ENCODE data around the gene SNTB2. TPM values are rescaled to one million over a fixed set of nuclear protein-coding genes. Genes with fewer than 3 reads are reported as not detected.
A peak's percentile ranks its signal among the peaks of the same experiment; 100 is the strongest.

Gene SNTB2
- total and polyA plus RNA-seq, 9 of the 15 experiments (the other 6 are each of a cell fraction or from before 2014, with no cell fraction given), result 1.2 to 13.7 (median 5.7) TPM

- TF ChIP-seq RNF219 (CRISPR knock-in tag; IDR thresholded peaks at IDR 0.05) (no peak), CBX8 (IDR thresholded peaks at IDR 0.05; ENCODE audit: borderline replicate concordance, extremely low read depth, low read depth, low read length, poor library complexity, severe bottlenecking) (no peak), ZNF282 (CRISPR knock-in tag; IDR thresholded peaks at IDR 0.05) (no peak), MYC (IDR thresholded peaks at IDR 0.05; ENCODE audit: low read depth, low read length) (peak; percentile 98), MYC (CRISPR knock-in tag; IDR thresholded peaks at IDR 0.05; ENCODE audit: borderline replicate concordance, low read depth) (peak; percentile 82; the same call in 1 of the 2 replicates), FOS (IDR thresholded peaks at IDR 0.05; ENCODE audit: extremely low read depth, insufficient read length) (no peak), PKNOX1 (IDR thresholded peaks at IDR 0.05) (peak; percentile 69), CAMTA2 (CRISPR knock-in tag; conservative IDR thresholded peaks at IDR 0.05) (no peak), ZNF551 (CRISPR knock-in tag; IDR thresholded peaks at IDR 0.05) (no peak), FOXK2 (conservative IDR thresholded peaks at IDR 0.05 in 1 of 2, IDR thresholded peaks at IDR 0.05 in 1 of 2; ENCODE audit: low read depth in 2 of 2) (peak; percentile 96 to 98), ZNF785 (CRISPR knock-in tag; IDR thresholded peaks at IDR 0.05) (no peak), HNRNPL (IDR thresholded peaks at IDR 0.05; ENCODE audit: low read depth, low read length) (no peak), HNRNPLL (IDR thresholded peaks at IDR 0.05; ENCODE audit: low read depth, low read length, poor library complexity, severe bottlenecking) (peak; percentile 40), FIP1L1 (IDR thresholded peaks at IDR 0.05; ENCODE audit: low read depth, low read length, poor library complexity, severe bottlenecking) (peak; percentile 35), ZNF347 (CRISPR knock-in tag; IDR thresholded peaks at IDR 0.05; ENCODE audit: low read depth) (no peak), USF1 (CRISPR knock-in tag; IDR thresholded peaks at IDR 0.05) (no peak), NR2C2 (CRISPR knock-in tag; IDR thresholded peaks at IDR 0.05) (no peak), NR2C2 (tag; IDR thresholded peaks at IDR 0.05) (peak; percentile 77; the same call in 1 of the 2 replicates), JUND (IDR thresholded peaks at IDR 0.05; ENCODE audit: borderline replicate concordance, low read depth, low read length) (peak; percentile 79), JUND (tag; IDR thresholded peaks at IDR 0.05; ENCODE audit: borderline replicate concordance, low read depth, low read length) (no peak), SRSF1 (IDR thresholded peaks at IDR 0.05; ENCODE audit: low read depth, low read length) (no peak), ZNF395 (CRISPR knock-in tag; IDR thresholded peaks at IDR 0.05) (no peak), EGR1 (conservative IDR thresholded peaks at IDR 0.05) (peak; percentile 70)
Observed at GRCh38 chr16:69339289-69340094, 152.5 kb downstream of the SNTB2 start, which contains the start of the genes COG8 and NIP7 (continued).

All from K562 (cell line).